ENCODE results near the gene CRACR2A.

The CRACR2A gene

GRCh38 chr12:3685830-3686229 is 67.1 kb downstream of the CRACR2A start:
- Histone ChIP-seq H3K9me3 (ENCODE audit: control insufficient read depth, insufficient read depth, low read length) (no peaks in the 10 kb centered on the region), H3K27me3 (ENCODE audit: control insufficient read depth, insufficient read depth, low read length) (no peaks in the 10 kb centered on the region), H3K4me3 (ENCODE audit: low read length) (no peak overlapping the region), H3K4me1 (ENCODE audit: control insufficient read depth, insufficient read depth, low read length) (no peaks in the 10 kb centered on the region), H3K27ac (ENCODE audit: low read length) (no peak overlapping the region), H3K36me3 (ENCODE audit: control insufficient read depth, insufficient read depth, low read length) (no peaks in the 10 kb centered on the region)
- no CpG with 5 or more reads among the region's 1 CpG for WGBS (ENCODE audit: insufficient coverage, insufficient read length)
- DNase-seq (ENCODE audit: low read depth, low spot score) = no peak

- Histone ChIP-seq H3K9me3 (ENCODE audit: control insufficient read depth, insufficient read depth, low read length) (no peaks in the 10 kb centered on the region), H3K4me1 (ENCODE audit: control insufficient read depth, insufficient read depth, low read length) (no peaks in the 10 kb centered on the region), H3K27ac (ENCODE audit: low read length) (no peak overlapping the region), H3K27me3 (ENCODE audit: control insufficient read depth, insufficient read depth, low read length) (no peaks in the 10 kb centered on the region), H3K4me3 (ENCODE audit: low read length) (no peak overlapping the region), H3K36me3 (ENCODE audit: control insufficient read depth, insufficient read depth, low read length) (no peaks in the 10 kb centered on the region)
- no peak for DNase-seq (ENCODE audit: low read depth, low spot score)
- no CpG with 5 or more reads among the region's 12 CpGs for WGBS (ENCODE audit: insufficient coverage, insufficient read length)
These were observed 68.4 kb downstream of the CRACR2A start for GRCh38 chr12:3684449-3685051.

- Histone ChIP-seq H3K4me3 (ENCODE audit: low read length) (no peak overlapping the region), H3K27ac (ENCODE audit: low read length) (no peak overlapping the region), H3K36me3 (ENCODE audit: control insufficient read depth, insufficient read depth, low read length) (no peaks in the 10 kb centered on the region), H3K27me3 (ENCODE audit: control insufficient read depth, insufficient read depth, low read length) (no peaks in the 10 kb centered on the region), H3K9me3 (ENCODE audit: control insufficient read depth, insufficient read depth, low read length) (no peaks in the 10 kb centered on the region), H3K4me1 (ENCODE audit: control insufficient read depth, insufficient read depth, low read length) (no peaks in the 10 kb centered on the region)
- WGBS (ENCODE audit: insufficient coverage, insufficient read length) = no CpG with 5 or more reads among the region's 4 CpGs
- DNase-seq (ENCODE audit: low read depth, low spot score) = no peak
These were observed 69.2 kb downstream of the CRACR2A start for GRCh38 chr12:3683670-3684069.

GRCh38 chr12:3681595-3682061 is 71.3 kb downstream of the CRACR2A start:
- no peak overlapping the region for H3K27ac ChIP-seq (ENCODE audit: low read length)
- no peaks in the 10 kb centered on the region for H3K4me1 ChIP-seq (ENCODE audit: control insufficient read depth, insufficient read depth, low read length)
- no peaks in the 10 kb centered on the region for H3K9me3 ChIP-seq (ENCODE audit: control insufficient read depth, insufficient read depth, low read length)
- H3K27me3 ChIP-seq (ENCODE audit: control insufficient read depth, insufficient read depth, low read length) = no peaks in the 10 kb centered on the region
- H3K4me3 ChIP-seq (ENCODE audit: low read length) = no peak overlapping the region
- no peaks in the 10 kb centered on the region for H3K36me3 ChIP-seq (ENCODE audit: control insufficient read depth, insufficient read depth, low read length)
- DNase-seq (ENCODE audit: low read depth, low spot score) = no peak
- no CpG with 5 or more reads among the region's 6 CpGs for WGBS (ENCODE audit: insufficient coverage, insufficient read length)

GRCh38 chr12:3680919-3681594 is 71.9 kb downstream of the CRACR2A start:
- Histone ChIP-seq H3K9me3 (ENCODE audit: control insufficient read depth, insufficient read depth, low read length) (no peaks in the 10 kb centered on the region), H3K27ac (ENCODE audit: low read length) (no peak overlapping the region), H3K36me3 (ENCODE audit: control insufficient read depth, insufficient read depth, low read length) (no peaks in the 10 kb centered on the region), H3K27me3 (ENCODE audit: control insufficient read depth, insufficient read depth, low read length) (no peaks in the 10 kb centered on the region), H3K4me1 (ENCODE audit: control insufficient read depth, insufficient read depth, low read length) (no peaks in the 10 kb centered on the region), H3K4me3 (ENCODE audit: low read length) (no peak overlapping the region)
- no peak for DNase-seq (ENCODE audit: low read depth, low spot score)
- WGBS (ENCODE audit: insufficient coverage, insufficient read length) = no CpG with 5 or more reads among the region's 8 CpGs

- Histone ChIP-seq H3K4me3 (ENCODE audit: low read length) (no peak overlapping the region), H3K9me3 (ENCODE audit: control insufficient read depth, insufficient read depth, low read length) (no peaks in the 10 kb centered on the region), H3K4me1 (ENCODE audit: control insufficient read depth, insufficient read depth, low read length) (no peaks in the 10 kb centered on the region), H3K27me3 (ENCODE audit: control insufficient read depth, insufficient read depth, low read length) (no peaks in the 10 kb centered on the region), H3K27ac (ENCODE audit: low read length) (no peak overlapping the region), H3K36me3 (ENCODE audit: control insufficient read depth, insufficient read depth, low read length) (no peaks in the 10 kb centered on the region)
- no peak for DNase-seq (ENCODE audit: low read depth, low spot score)
- no CpG with 5 or more reads among the region's 3 CpGs for WGBS (ENCODE audit: insufficient coverage, insufficient read length)
These were observed 73.1 kb downstream of the CRACR2A start for GRCh38 chr12:3679831-3680230.

GRCh38 chr12:3677609-3678008 is 75.3 kb downstream of the CRACR2A start:
- whole genome bisulfite sequencing (ENCODE audit: insufficient coverage, insufficient read length) = no CpG with 5 or more reads among the region's 5 CpGs
- no peak for DNase-seq (ENCODE audit: low read depth, low spot score)
- H3K9me3 ChIP-seq (ENCODE audit: control insufficient read depth, insufficient read depth, low read length) = no peaks in the 10 kb centered on the region
- no peak overlapping the region for H3K4me3 ChIP-seq (ENCODE audit: low read length)
- no peak overlapping the region for H3K27ac ChIP-seq (ENCODE audit: low read length)
- H3K36me3 ChIP-seq (ENCODE audit: control insufficient read depth, insufficient read depth, low read length) = no peaks in the 10 kb centered on the region
- H3K4me1 ChIP-seq (ENCODE audit: control insufficient read depth, insufficient read depth, low read length) = no peaks in the 10 kb centered on the region
- H3K27me3 ChIP-seq (ENCODE audit: control insufficient read depth, insufficient read depth, low read length) = no peaks in the 10 kb centered on the region

GRCh38 chr12:3673981-3674708 is 78.8 kb downstream of the CRACR2A start:
- no CpG with 5 or more reads among the region's 9 CpGs for WGBS (ENCODE audit: insufficient coverage, insufficient read length)
- DNase-seq (ENCODE audit: low read depth, low spot score) = no peak
- Histone ChIP-seq H3K27me3 (ENCODE audit: control insufficient read depth, insufficient read depth, low read length) (no peaks in the 10 kb centered on the region), H3K4me3 (ENCODE audit: low read length) (no peak overlapping the region), H3K36me3 (ENCODE audit: control insufficient read depth, insufficient read depth, low read length) (no peaks in the 10 kb centered on the region), H3K9me3 (ENCODE audit: control insufficient read depth, insufficient read depth, low read length) (no peaks in the 10 kb centered on the region), H3K27ac (ENCODE audit: low read length) (no peak overlapping the region), H3K4me1 (ENCODE audit: control insufficient read depth, insufficient read depth, low read length) (no peaks in the 10 kb centered on the region)

- no peaks in the 10 kb centered on the region for H3K4me1 ChIP-seq (ENCODE audit: control insufficient read depth, insufficient read depth, low read length)
- DNase-seq (ENCODE audit: low read depth, low spot score) = no peak
- no peak overlapping the region for H3K4me3 ChIP-seq (ENCODE audit: low read length)
- no peak overlapping the region for H3K27ac ChIP-seq (ENCODE audit: low read length)
- H3K9me3 ChIP-seq (ENCODE audit: control insufficient read depth, insufficient read depth, low read length) = no peaks in the 10 kb centered on the region
- H3K36me3 ChIP-seq (ENCODE audit: control insufficient read depth, insufficient read depth, low read length) = no peaks in the 10 kb centered on the region
- no CpG with 5 or more reads among the region's 2 CpGs for WGBS (ENCODE audit: insufficient coverage, insufficient read length)
- no peaks in the 10 kb centered on the region for H3K27me3 ChIP-seq (ENCODE audit: control insufficient read depth, insufficient read depth, low read length)
These were observed 80.8 kb downstream of the CRACR2A start for GRCh38 chr12:3672113-3672509.

GRCh38 chr12:3671330-3672112 is 81.4 kb downstream of the CRACR2A start:
- H3K9me3 ChIP-seq (ENCODE audit: control insufficient read depth, insufficient read depth, low read length) = no peaks in the 10 kb centered on the region
- no peaks in the 10 kb centered on the region for H3K4me1 ChIP-seq (ENCODE audit: control insufficient read depth, insufficient read depth, low read length)
- WGBS (ENCODE audit: insufficient coverage, insufficient read length) = no CpG with 5 or more reads among the region's 4 CpGs
- no peaks in the 10 kb centered on the region for H3K27me3 ChIP-seq (ENCODE audit: control insufficient read depth, insufficient read depth, low read length)
- DNase-seq (ENCODE audit: low read depth, low spot score) = no peak
- no peak overlapping the region for H3K27ac ChIP-seq (ENCODE audit: low read length)
- no peak overlapping the region for H3K4me3 ChIP-seq (ENCODE audit: low read length)
- H3K36me3 ChIP-seq (ENCODE audit: control insufficient read depth, insufficient read depth, low read length) = no peaks in the 10 kb centered on the region
